Osteocyte (in vitro differentiated cells): ENCODE results near the gene UBE2F. TPM values are rescaled to one million over a fixed set of nuclear protein-coding genes. Genes with fewer than 3 reads are reported as not detected.

Source experiments
- DNase-seq: peaks from one replicate; pipeline ENCODE4 v3.0.0; 2021; ENCODE audit warnings: mixed read lengths; ENCODE audit not compliant: unreplicated experiment; ENCODE audit errors: extremely low spot score
- H3K27ac Mint-ChIP-seq: one replicate; pipeline ENCODE4 v1.8.0; 2021; ENCODE audit warnings: mild to moderate bottlenecking, mixed read lengths; ENCODE audit not compliant: unreplicated experiment
- H3K27me3 Mint-ChIP-seq: one replicate; pipeline ENCODE4 v1.8.0; 2021; ENCODE audit warnings: mixed read lengths; ENCODE audit not compliant: unreplicated experiment
- H3K36me3 Mint-ChIP-seq: one replicate; pipeline ENCODE4 v1.8.0; 2021; ENCODE audit warnings: mixed read lengths; ENCODE audit not compliant: unreplicated experiment
- H3K4me1 Mint-ChIP-seq: one replicate; pipeline ENCODE4 v1.8.0; 2021; ENCODE audit warnings: mixed read lengths; ENCODE audit not compliant: unreplicated experiment
- H3K4me3 Mint-ChIP-seq: one replicate; pipeline ENCODE4 v1.8.0; 2021; ENCODE audit warnings: mild to moderate bottlenecking, moderate library complexity, mixed read lengths; ENCODE audit not compliant: unreplicated experiment
- H3K9me3 Mint-ChIP-seq: one replicate; pipeline ENCODE4 v1.8.0; 2021; ENCODE audit warnings: mixed read lengths; ENCODE audit not compliant: unreplicated experiment
- CTCF ChIP-seq: fragments of 200-600 bp; sonication (generic); IDR thresholded peaks from 2 replicates; pipeline ENCODE4 v1.5.0; 2021; ENCODE audit warnings: antibody characterized with exemption, mild to moderate bottlenecking, moderate library complexity
- total RNA-seq: library from RNA; stranded (reverse); gene quantifications from 2 replicates; pipeline ENCODE4 v1.2.1, GENCODE V29; 2021

UBE2F gene
- total RNA-seq, 1 donor from 2014 or later: 54.3 TPM

DNA sequence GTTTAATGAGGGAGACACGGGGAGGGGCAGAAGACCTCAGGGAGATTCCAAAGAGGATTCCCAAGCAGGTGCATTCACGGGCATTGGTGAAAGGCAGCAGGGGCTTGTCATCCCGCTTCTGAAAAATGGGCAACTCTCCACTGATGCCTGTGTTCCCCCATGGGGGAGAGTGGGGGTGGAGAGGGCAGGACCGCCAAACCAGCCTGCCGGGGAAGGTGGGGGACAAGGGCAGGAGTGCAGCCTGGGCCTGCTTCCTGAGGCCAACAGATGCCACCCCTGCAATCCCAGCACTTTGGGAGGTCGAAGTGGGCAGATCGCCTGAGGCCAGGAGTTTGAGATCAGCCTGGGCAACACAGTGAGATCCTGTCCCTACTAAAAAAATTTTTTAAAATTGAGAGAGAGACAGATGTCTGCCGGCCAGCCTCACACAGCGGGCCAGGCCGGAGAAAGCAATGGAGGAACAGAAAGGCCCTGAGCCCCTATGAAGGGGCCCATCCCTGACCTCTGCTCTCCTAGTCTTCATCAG is 44.8 kb upstream of the UBE2F start:
- peaks cover 29% of the 10 kb centered on the region for H3K4me1 Mint-ChIP-seq
- no peaks in the 10 kb centered on the region for H3K36me3 Mint-ChIP-seq
- no peak for DNase-seq
- no peak overlapping the region for H3K4me3 Mint-ChIP-seq
- peak overlapping the region; percentile 57 for H3K27ac Mint-ChIP-seq
- no peaks in the 10 kb centered on the region for H3K9me3 Mint-ChIP-seq
- TF ChIP-seq CTCF: no peak
- H3K27me3 Mint-ChIP-seq: no peaks in the 10 kb centered on the region

- H3K4me1 Mint-ChIP-seq: peaks cover 27% of the 10 kb centered on the region
- H3K27ac Mint-ChIP-seq: peak overlapping the region; percentile 57
- H3K36me3 Mint-ChIP-seq: no peaks in the 10 kb centered on the region
- no peak for TF ChIP-seq CTCF
- no peaks in the 10 kb centered on the region for H3K9me3 Mint-ChIP-seq
- no peaks in the 10 kb centered on the region for H3K27me3 Mint-ChIP-seq
- no peak for DNase-seq
- no peak overlapping the region for H3K4me3 Mint-ChIP-seq
Observed at GRCh38 chr2:237922641-237923361, 44.0 kb upstream of the UBE2F start.

DNA sequence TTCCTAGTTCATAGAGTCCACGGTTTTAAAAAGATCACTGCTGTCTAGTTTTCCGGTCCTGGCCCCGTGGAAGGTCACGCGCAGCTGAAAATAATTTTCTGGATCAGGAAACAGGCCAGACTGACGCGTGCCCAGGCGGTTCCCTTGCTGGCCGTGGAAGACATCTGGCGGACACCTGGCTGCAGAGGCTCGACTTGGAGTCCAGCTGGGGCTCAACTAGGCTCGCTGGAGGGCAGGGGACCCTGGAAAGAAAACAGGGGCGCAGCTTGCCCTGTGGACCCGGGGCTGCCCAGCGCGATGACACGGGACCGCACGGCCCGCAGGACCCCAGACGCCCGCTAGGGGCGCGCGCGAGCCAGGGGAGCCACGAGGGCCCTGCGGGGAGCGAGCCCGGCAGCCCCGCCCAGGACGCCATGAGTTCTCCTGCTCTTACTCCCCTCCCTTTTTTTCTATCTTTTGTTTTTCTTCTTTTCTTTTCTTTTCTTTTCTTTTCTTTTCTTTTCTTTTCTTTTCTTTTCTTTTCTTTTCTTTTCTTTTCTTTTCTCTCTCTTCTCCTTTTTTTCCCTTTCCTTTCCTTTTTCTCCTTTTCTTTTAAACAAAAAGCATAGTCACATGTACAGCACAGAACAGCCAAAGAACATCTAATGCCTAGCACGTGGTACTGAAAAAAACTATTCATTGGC is 43.2 kb upstream of the UBE2F start:
- peak; percentile 99 for TF ChIP-seq CTCF
- Mint-ChIP-seq H3K4me3 (peak overlapping the region; percentile 32), H3K4me1 (peaks cover 28% of the 10 kb centered on the region), H3K27me3 (no peaks in the 10 kb centered on the region), H3K36me3 (no peaks in the 10 kb centered on the region), H3K9me3 (no peaks in the 10 kb centered on the region), H3K27ac (peak overlapping the region; percentile 57)
- peak; percentile 93 for DNase-seq

GRCh38 chr2:237924164-237924534 is 42.7 kb upstream of the UBE2F start:
- H3K36me3 Mint-ChIP-seq: no peaks in the 10 kb centered on the region
- peak overlapping the region; percentile 7 for H3K27ac Mint-ChIP-seq
- no peaks in the 10 kb centered on the region for H3K27me3 Mint-ChIP-seq
- no peak for DNase-seq
- peaks cover 28% of the 10 kb centered on the region for H3K4me1 Mint-ChIP-seq
- H3K4me3 Mint-ChIP-seq: no peak overlapping the region
- TF ChIP-seq CTCF: no peak
- no peaks in the 10 kb centered on the region for H3K9me3 Mint-ChIP-seq

- Mint-ChIP-seq H3K27ac (no peak overlapping the region), H3K27me3 (no peaks in the 10 kb centered on the region), H3K4me3 (no peak overlapping the region), H3K9me3 (no peaks in the 10 kb centered on the region), H3K4me1 (peaks cover 45% of the 10 kb centered on the region), H3K36me3 (no peaks in the 10 kb centered on the region)
- DNase-seq: no peak
- TF ChIP-seq CTCF: no peak
Observed at GRCh38 chr2:237927135-237927534, 39.7 kb upstream of the UBE2F start.
